Measurements from ENCODE around the gene GRIK2.
"Not testable (repeated sequence)": the region's sequence is repeated elsewhere in the genome, so short reads cannot be mapped to it uniquely, and the experiment has no call there.

Gene GRIK2

DNA sequence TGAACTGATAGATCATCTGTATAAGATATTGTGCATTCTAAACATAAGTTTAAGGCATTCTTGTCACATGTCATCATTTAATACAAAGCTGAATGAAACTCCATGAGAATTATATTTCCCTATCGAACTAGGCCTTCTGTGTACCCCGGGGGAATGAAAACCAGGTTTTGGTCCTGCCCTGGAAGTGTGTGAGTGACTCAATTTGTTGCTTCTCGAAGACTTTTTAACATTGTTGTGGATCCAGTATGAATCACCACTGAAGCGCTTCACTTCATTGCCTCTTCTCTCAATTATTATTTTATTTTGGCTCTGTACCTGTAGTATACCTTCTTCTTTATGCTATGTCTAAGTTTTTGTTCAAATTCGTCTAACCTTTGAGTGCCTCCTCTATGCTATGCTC is 150.8 kb downstream of the GRIK2 start:
- no peak for DNase-seq

GRCh38 chr6:101545191-101545590 is 151.7 kb downstream of the GRIK2 start:
- no peak for DNase-seq

GRCh38 chr6:101550451-101550850 is 156.9 kb downstream of the GRIK2 start:
- DNase-seq: no peak

DNA sequence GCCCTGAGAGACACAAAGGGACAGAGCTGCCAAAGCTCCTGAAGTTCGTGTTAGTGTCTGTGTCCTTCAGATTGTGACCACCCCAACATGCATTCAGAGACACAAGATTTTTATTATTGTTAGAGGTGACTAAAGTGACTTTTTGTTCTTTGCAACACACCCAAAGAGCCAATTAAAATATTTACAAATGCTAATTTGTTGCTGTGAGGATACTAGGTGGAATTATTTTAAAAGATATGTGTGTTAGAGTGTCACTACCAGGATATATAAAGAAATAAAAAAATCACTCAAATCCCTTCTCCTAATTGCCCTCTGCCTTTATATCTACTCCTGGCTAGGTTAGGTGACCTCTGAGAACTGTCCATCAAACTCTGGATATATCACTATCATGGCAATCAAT is 160.7 kb downstream of the GRIK2 start:
- DNase-seq: no peak

DNA sequence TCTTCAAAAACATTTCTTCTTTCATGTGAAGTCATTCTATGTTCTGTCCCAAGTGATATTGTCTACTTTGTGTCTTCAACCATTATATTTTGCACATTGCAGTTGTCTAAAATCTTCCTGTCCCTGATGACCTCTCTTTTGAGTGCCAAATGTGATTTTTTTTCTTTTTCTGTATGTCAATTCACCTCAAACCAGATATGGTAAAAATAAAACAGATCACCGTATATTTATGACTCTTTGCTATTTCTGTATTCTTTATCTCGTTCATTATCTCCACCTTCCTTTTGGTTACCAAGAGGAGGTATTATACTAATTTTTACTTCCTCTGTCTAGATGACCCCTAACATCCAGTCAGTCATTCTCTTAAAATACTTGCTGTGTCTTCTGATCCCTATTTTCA is 165.2 kb downstream of the GRIK2 start:
- no peak for DNase-seq

DNA sequence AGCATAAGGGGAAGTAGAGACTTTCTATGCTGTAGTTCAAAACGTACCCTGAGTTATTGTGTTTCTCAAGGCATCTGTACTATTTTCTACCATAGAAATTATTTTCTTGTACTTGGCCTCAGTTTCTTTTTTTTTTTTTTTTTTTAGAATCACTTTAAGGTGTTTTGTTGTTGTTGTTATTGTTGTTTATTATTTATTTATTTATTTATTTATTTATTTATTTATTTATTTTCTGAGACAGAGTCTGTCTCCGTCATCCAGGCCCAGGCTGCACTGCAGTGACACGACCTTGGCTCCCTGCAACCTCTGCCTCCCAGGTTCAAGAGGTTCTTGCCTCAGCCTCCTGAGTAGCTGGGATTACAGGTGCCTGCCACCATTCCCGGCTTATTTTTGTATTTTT is 179.1 kb downstream of the GRIK2 start:
- no peak for DNase-seq

GRCh38 chr6:101577091-101577490 is 183.6 kb downstream of the GRIK2 start:
- no peak for DNase-seq

- no peak for DNase-seq
Measured at GRCh38 chr6:101578306-101578705, 184.8 kb downstream of the GRIK2 start.

- no peak for DNase-seq
Measured at GRCh38 chr6:101582792-101583191, 189.3 kb downstream of the GRIK2 start.

GRCh38 chr6:101585501-101585900 is 192.0 kb downstream of the GRIK2 start:
- no peak for DNase-seq

DNA sequence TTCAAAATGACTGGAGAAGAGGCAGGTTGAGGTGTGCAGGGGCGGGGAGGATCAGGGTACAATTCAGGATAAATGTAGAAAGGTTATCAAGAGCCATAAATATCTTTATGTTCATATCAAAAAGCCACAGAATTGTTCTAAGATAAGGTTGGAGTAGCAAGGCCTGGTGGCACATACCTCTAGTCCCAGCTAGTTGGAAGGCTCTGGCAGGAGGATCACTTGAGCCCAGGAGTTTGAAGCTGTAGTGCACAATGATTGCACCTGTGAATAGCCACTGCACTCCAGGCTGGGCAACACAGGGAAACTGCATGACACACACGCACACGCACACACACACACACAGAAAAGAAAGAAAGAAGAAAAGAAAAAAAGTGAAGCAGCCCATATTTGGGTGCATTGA is 194.8 kb downstream of the GRIK2 start:
- DNase-seq: no peak

DNA sequence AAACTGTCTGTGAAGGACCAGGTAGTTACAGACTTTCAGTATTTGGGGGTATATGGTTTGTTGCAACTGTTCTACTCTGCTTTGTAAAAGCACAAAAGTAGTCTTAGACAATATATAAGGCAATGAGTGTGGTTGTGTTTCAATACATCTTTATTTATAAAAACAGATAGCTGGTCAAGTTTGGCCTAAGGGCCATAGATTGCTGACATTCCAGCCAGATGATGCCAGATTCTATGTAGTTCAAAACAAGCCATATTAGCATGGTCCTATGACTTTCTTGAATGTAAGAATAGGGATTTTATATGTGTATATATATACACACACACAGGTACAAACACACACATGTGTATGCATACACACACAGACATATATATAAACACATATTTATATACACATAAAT is 201.8 kb downstream of the GRIK2 start:
- no peak for DNase-seq

- DNase-seq: no peak
Measured at GRCh38 chr6:101597693-101598092, 204.2 kb downstream of the GRIK2 start.

- DNase-seq: no peak
Measured at GRCh38 chr6:101605426-101605825, 211.9 kb downstream of the GRIK2 start.

DNA sequence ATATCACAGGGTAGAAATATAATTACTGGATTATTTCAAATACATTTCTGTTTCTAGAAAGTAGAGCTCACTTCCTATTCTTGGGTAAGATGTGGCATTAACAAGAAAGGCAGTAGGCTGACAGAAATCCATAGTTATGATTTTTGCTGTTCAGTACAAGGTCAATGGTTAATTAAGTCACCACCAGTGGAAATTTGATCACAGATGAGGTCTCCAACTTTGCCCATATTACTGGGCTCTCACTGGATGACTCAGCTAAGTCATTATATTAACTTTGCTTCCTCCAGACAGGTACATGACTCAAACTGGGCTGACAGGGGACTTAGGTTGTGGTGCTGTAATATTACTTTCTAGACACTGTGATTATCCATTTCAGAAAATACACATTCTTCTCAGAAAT is 212.4 kb downstream of the GRIK2 start:
- no peak for DNase-seq

- no peak for DNase-seq
Measured at GRCh38 chr6:101607111-101607690, 213.7 kb downstream of the GRIK2 start.

GRCh38 chr6:101608703-101609102 is 215.2 kb downstream of the GRIK2 start:
- no peak for DNase-seq

DNA sequence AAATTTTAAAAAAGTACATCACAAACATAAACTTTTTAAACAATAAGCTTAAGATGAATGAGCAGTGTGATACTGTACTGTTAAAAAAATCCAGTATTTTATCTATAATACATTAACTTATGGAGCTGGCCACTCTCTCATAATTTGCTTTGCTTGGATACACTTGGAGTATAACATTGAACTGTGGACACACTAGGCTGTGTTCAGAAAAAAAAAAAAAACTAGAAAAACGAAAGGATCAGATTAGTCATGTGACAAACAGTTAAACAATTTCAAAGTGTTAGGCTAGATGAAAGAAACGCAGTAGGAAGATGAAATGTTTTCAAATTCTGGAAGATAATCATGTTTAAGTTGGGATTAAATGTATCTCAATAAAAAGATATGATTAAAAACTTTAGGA is 220.0 kb downstream of the GRIK2 start:
- DNase-seq: no peak

GRCh38 chr6:101614774-101615173 is 221.3 kb downstream of the GRIK2 start:
- no peak for DNase-seq

- no peak for DNase-seq
Measured at GRCh38 chr6:101626269-101626668, 232.8 kb downstream of the GRIK2 start.

DNA sequence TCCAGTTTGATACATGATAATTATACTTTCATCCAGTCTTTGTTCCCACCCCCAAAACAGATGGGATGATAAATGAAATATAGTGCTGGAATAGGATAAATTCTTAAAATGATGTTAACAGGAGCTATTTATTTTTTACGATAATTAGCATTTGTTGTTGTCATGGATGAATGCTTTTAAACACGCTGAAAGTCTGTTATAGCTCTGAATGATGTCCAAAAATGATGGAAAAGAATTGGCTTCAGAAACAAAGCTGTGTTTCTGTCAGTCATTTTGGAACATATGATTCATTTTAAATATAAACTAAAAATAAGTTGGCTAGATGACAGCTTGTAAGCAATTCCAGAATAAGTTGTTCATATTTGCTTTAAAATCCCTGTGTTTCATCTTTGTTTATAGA is 237.4 kb downstream of the GRIK2 start:
- DNase-seq: no peak

DNA sequence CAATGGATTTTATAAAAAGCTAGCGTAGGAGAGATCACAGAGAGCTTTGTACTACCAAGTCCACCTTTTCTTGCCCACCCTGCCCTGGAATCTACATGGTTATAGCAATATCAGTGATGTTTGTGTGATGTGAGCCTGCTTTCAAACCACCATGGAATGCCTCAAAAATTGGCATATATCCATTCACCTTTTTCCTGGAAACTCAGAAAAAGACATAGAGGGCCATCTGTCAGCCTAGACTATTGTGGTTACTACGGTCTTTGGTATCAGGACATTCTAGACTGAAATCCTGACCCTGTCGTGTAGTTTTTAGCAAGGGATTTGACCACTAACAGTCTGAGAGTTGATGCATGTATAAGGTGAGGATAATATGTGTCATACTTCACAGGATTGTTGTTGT is 239.6 kb downstream of the GRIK2 start:
- DNase-seq: no peak

DNA sequence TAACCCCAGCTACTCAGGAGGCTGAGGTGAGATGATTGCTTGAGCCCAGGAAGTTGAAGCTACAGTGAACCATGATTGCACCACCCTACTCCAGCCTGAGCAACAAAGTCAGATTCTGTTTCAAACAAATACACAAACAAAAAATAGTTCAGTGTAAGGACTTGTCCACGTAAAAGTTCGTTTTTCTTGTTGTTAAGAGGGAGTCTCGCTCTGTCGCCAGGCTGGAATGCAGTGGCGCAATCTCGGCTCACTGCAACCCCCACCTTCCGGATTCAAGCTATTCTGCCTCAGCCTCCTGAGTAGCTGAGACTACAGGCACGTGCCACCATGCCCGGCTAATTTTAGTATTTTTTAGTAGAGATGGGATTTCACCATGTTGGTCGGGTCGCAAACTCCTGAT is 245.4 kb downstream of the GRIK2 start:
- not testable (repeated sequence) for DNase-seq

GRCh38 chr6:101640131-101640530 is 246.6 kb downstream of the GRIK2 start:
- no peak for DNase-seq

- no peak for DNase-seq
Measured at GRCh38 chr6:101645770-101646169, 252.3 kb downstream of the GRIK2 start.
